Kidney epithelial cell (primary cell): ENCODE results near the gene ADAM12. TPM values are rescaled to one million over a fixed set of nuclear protein-coding genes. Genes with fewer than 3 reads are reported as not detected.
A peak's percentile ranks its signal among the peaks of the same experiment; 100 is the strongest.

Experiments used
- DNase-seq: peaks from one replicate; pipeline ENCODE4 v3.0.0-alpha.2; 2010; ENCODE audit warnings: low read depth
- H3K27me3 ChIP-seq: 2 replicates; pipeline ENCODE4 v1.6.0; 2011; ENCODE audit warnings: low read length; ENCODE audit not compliant: control insufficient read depth, insufficient read depth
- H3K36me3 ChIP-seq: 2 replicates; pipeline ENCODE4 v1.5.1; 2011; ENCODE audit warnings: low read length; ENCODE audit not compliant: control insufficient read depth, insufficient read depth
- H3K4me3 ChIP-seq: 2 replicates; pipeline ENCODE4 v1.5.1; 2011; ENCODE audit warnings: low read depth, mild to moderate bottlenecking, control low read depth, low read length
- CTCF ChIP-seq: IDR thresholded peaks from 2 replicates; pipeline ENCODE4 v1.5.1; 2011; ENCODE audit warnings: mild to moderate bottlenecking, moderate library complexity, low read length, control low read depth, inconsistent platforms; ENCODE audit not compliant: insufficient read depth, poor library complexity, severe bottlenecking
- total RNA-seq: library from RNA; depleted of rRNA; stranded (reverse); fragments of >200 nt; gene quantifications from 2 replicates; pipeline ENCODE4 v1.2.3, GENCODE V29; 2015

The ADAM12 gene
- total RNA-seq, 1 donor from 2014 or later = 21.9 TPM

- Histone ChIP-seq H3K27me3 (no peaks in the 10 kb centered on the region), H3K4me3 (no peak overlapping the region), H3K36me3 (no peaks in the 10 kb centered on the region)
- TF ChIP-seq CTCF = no peak
- no peak for DNase-seq
Observed at GRCh38 chr10:126431816-126432215, 43.5 kb upstream of the ADAM12 start.

GRCh38 chr10:126430512-126430911, 42.2 kb upstream of the ADAM12 start:
- H3K27me3 ChIP-seq = no peaks in the 10 kb centered on the region
- no peak for DNase-seq

GRCh38 chr10:126429275-126429674, 41.0 kb upstream of the ADAM12 start:
- DNase-seq = no peak
- no peak for TF ChIP-seq CTCF
- Histone ChIP-seq H3K27me3 (no peaks in the 10 kb centered on the region), H3K4me3 (no peak overlapping the region), H3K36me3 (no peaks in the 10 kb centered on the region)

More at GRCh38 chr10:126430512-126430911, 42.2 kb upstream of the ADAM12 start:
- no peak overlapping the region for H3K4me3 ChIP-seq
- TF ChIP-seq CTCF = no peak
- H3K36me3 ChIP-seq = no peaks in the 10 kb centered on the region

- Histone ChIP-seq H3K4me3 (no peak overlapping the region), H3K27me3 (no peaks in the 10 kb centered on the region), H3K36me3 (no peaks in the 10 kb centered on the region)
- TF ChIP-seq CTCF = no peak
- peak; percentile 37 for DNase-seq
Observed at GRCh38 chr10:126425489-126426065, 37.3 kb upstream of the ADAM12 start.

- Histone ChIP-seq H3K36me3 (no peaks in the 10 kb centered on the region), H3K4me3 (no peak overlapping the region), H3K27me3 (no peaks in the 10 kb centered on the region)
- TF ChIP-seq CTCF = no peak
- no peak for DNase-seq
Observed at GRCh38 chr10:126425032-126425431, 36.8 kb upstream of the ADAM12 start.
